ENCODE measurements around the gene C2CD2L. TPM values are rescaled to one million over a fixed set of nuclear protein-coding genes. Genes with fewer than 3 reads are reported as not detected.

C2CD2L gene
- total and polyA plus RNA-seq, 2 of the 13 experiments (the other 11 are each of a cell fraction or from before 2014, with no cell fraction given): 3.7 to 5.5 TPM

DNA sequence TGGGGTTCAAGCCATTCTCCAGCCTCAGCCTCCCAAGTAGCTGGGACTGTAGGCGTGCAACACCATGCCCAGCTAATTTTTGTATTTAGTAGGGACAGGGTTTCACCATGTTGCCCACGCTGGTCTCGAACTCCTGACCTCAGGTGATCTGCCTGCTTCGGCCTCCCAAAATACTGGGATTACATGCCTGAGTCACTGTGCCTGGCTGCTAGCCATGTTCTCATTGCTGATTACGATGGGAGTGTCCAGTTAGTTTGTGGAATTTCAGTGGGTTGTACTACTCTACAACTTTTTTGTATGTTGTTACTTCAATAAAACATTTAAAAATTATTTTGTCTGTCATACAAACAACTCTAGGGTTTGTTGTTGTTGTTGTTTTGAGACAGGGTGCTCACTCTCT lies 44.4 kb upstream of the C2CD2L start:
- ATAC-seq (no peak), FAIRE-seq (no peak), DNase-seq (ENCODE audit: low spot score) (no peak)
- ChIA-PET CTCF (ENCODE audit: low intra/inter-chr PET ratio, low total read pairs) (no interaction called here), POLR2A (interaction anchor here (0.9 kb wide), 1 partner anchor 22 kb away, joined by 5 read pairs; the partner anchor contains the start of gene HMBS)
- no peak overlapping the region for H3K27ac ChIP-seq (ENCODE audit: extremely low read length, insufficient read depth, low read length)
- no peak overlapping the region for H3K9ac ChIP-seq (ENCODE audit: insufficient read depth, low read depth, low read length)
- no peak overlapping the region for H2AFZ ChIP-seq (ENCODE audit: low read length)
- no peak for TF ChIP-seq REST (IDR thresholded peaks at IDR 0.05; ENCODE audit: borderline replicate concordance in 1 of 2, low read depth in 1 of 2, low read length in 2 of 2)
- peaks cover 3% of the 10 kb centered on the region for H3K79me2 ChIP-seq (ENCODE audit: insufficient read depth, low read length)
- intact Hi-C loops (cut with micrococcal nuclease; ENCODE audit: unreplicated experiment): no loop called here
- H4K20me1 ChIP-seq (ENCODE audit: insufficient read depth, low read length): no peaks in the 10 kb centered on the region
- in situ Hi-C loops (cut with HindIII; ENCODE audit: extremely low pct_ligation_motif_present, low pct_unique_long_range_greater_than_20kb): no loop called here
- no peaks in the 10 kb centered on the region; a peak in 1 of 5 replicates for H3K27me3 ChIP-seq (ENCODE audit: control insufficient read depth in 1 of 2, insufficient read depth in 2 of 2, low read length in 2 of 2)
- H3K36me3 ChIP-seq (replicated peaks in 1 of 2; ENCODE audit: control insufficient read depth in 1 of 2, insufficient read depth in 2 of 2, low read length in 2 of 2): no peaks in the 10 kb centered on the region
- 93% methylated on average over 5 of the region's 5 CpGs for WGBS (ENCODE audit: low lambda C conversion rate)
- no peak overlapping the region for H3K4me2 ChIP-seq (ENCODE audit: low read depth, low read length)
- no TSS peak for BruUV-seq (replicated peaks)
- no peaks in the 10 kb centered on the region for H3K9me3 ChIP-seq (ENCODE audit: low read length)
- H3K4me3 ChIP-seq (replicated peaks in 1 of 3; ENCODE audit: insufficient read depth in 1 of 3, low read depth in 2 of 3, low read length in 3 of 3): no peak overlapping the region
- H3K4me1 ChIP-seq (ENCODE audit: insufficient read depth, low read length): peaks cover 23% of the 10 kb centered on the region

GRCh38 chr11:119065369-119065768 lies 41.8 kb upstream of the C2CD2L start:
- Histone ChIP-seq H3K4me1 (ENCODE audit: insufficient read depth, low read length) (peaks cover 25% of the 10 kb centered on the region), H3K36me3 (replicated peaks in 1 of 2; ENCODE audit: control insufficient read depth in 1 of 2, insufficient read depth in 2 of 2, low read length in 2 of 2) (peaks cover 5 to 10% of the 10 kb centered on the region in 2 experiments; a peak in 2 of 5 replicates), H4K20me1 (ENCODE audit: insufficient read depth, low read length) (no peaks in the 10 kb centered on the region), H3K27ac (ENCODE audit: extremely low read length, insufficient read depth, low read length) (no peak overlapping the region), H3K27me3 (ENCODE audit: control insufficient read depth in 1 of 2, insufficient read depth in 2 of 2, low read length in 2 of 2) (no peaks in the 10 kb centered on the region; a peak in 1 of 5 replicates), H2AFZ (ENCODE audit: low read length) (no peak overlapping the region), H3K4me3 (replicated peaks in 1 of 3; ENCODE audit: insufficient read depth in 1 of 3, low read depth in 2 of 3, low read length in 3 of 3) (no peak overlapping the region), H3K79me2 (ENCODE audit: insufficient read depth, low read length) (peaks cover 16% of the 10 kb centered on the region), H3K9ac (ENCODE audit: insufficient read depth, low read depth, low read length) (no peak overlapping the region), H3K9me3 (ENCODE audit: low read length) (no peaks in the 10 kb centered on the region), H3K4me2 (ENCODE audit: low read depth, low read length) (no peak overlapping the region)
- DNase-seq (ENCODE audit: low spot score) (peak; percentile 47), FAIRE-seq (peak; percentile 80), ATAC-seq (peak; percentile 60)
- intact Hi-C loops (cut with micrococcal nuclease; ENCODE audit: unreplicated experiment): loop anchor here (2.0 kb wide), 1 partner anchor 29 kb away; a partner anchor contains a TSS
- 55% methylated on average over 4 of the region's 4 CpGs for WGBS (ENCODE audit: low lambda C conversion rate)
- BruUV-seq (replicated peaks): no TSS peak
- ChIA-PET POLR2A (interaction anchor here (1.0 to 3.4 kb wide), 2 partner anchors 19 to 30 kb away, joined by 5 to 90 read pairs; partner anchors contain the start of gene HMBS), CTCF (ENCODE audit: low intra/inter-chr PET ratio, low total read pairs) (interaction anchor here (1.1 kb wide), 1 partner anchor 131 kb away, joined by 4 read pairs; no protein-coding TSS in a partner anchor)
- in situ Hi-C loops (cut with HindIII; ENCODE audit: extremely low pct_ligation_motif_present, low pct_unique_long_range_greater_than_20kb): no loop called here
- TF ChIP-seq SMC3 (IDR thresholded peaks at IDR 0.05; ENCODE audit: low read length): peak; percentile 57; the same call in 1 of the 2 replicates
- no peak for TF ChIP-seq ZNF225 (CRISPR knock-in tag; IDR thresholded peaks at IDR 0.05)
- TF ChIP-seq ERF (CRISPR knock-in tag; IDR thresholded peaks at IDR 0.05): 0 out of 2 replicates have a peak, but pooled peaks have one; percentile 26
- TF ChIP-seq ZNF790 (CRISPR knock-in tag; IDR thresholded peaks at IDR 0.05; ENCODE audit: borderline replicate concordance): no peak
- no peak for TF ChIP-seq MTA1 (CRISPR knock-in tag; IDR thresholded peaks at IDR 0.05; ENCODE audit: borderline replicate concordance)
- TF ChIP-seq STAG1 (CRISPR knock-in tag; IDR thresholded peaks at IDR 0.05): peak; percentile 38
- TF ChIP-seq, protein P1, sequence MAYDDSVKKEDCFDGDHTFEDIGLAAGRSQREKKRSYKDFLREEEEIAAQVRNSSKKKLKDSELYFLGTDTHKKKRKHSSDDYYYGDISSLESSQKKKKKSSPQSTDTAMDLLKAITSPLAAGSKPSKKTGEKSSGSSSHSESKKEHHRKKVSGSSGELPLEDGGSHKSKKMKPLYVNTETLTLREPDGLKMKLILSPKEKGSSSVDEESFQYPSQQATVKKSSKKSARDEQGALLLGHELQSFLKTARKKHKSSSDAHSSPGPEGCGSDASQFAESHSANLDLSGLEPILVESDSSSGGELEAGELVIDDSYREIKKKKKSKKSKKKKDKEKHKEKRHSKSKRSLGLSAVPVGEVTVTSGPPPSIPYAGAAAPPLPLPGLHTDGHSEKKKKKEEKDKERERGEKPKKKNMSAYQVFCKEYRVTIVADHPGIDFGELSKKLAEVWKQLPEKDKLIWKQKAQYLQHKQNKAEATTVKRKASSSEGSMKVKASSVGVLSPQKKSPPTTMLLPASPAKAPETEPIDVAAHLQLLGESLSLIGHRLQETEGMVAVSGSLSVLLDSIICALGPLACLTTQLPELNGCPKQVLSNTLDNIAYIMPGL (CRISPR knock-in tag; IDR thresholded peaks at IDR 0.05; ENCODE audit: borderline replicate concordance in 1 of 2, low read depth in 1 of 2): 0 out of 4 replicates have a peak, but pooled peaks of 1 of the 2 experiments have one; percentile 40
- no peak for TF ChIP-seq ELF4 (CRISPR knock-in tag; IDR thresholded peaks at IDR 0.05; ENCODE audit: borderline replicate concordance)
- peak; percentile 66 for TF ChIP-seq ZNF629 (CRISPR knock-in tag; conservative IDR thresholded peaks at IDR 0.05)
- no peak for TF ChIP-seq NR2F2 (IDR thresholded peaks at IDR 0.05; ENCODE audit: borderline replicate concordance, low read depth)
- no peak for TF ChIP-seq PAX8 (CRISPR knock-in tag; IDR thresholded peaks at IDR 0.05; ENCODE audit: borderline replicate concordance)
- peak; percentile 21 for TF ChIP-seq XRCC5 (optimal IDR thresholded peaks at IDR 0.05; ENCODE audit: low read length)

All from HepG2 (cell line).